Stimulated activated CD4-positive, alpha-beta T cell treated with anti-CD3 and anti-CD28 coated beads, Interleukin-4, amount 100 ng/mL, for 1 hour (primary cell): ENCODE data around the gene CDH1.
"Not testable (repeated sequence)": the region's sequence is repeated elsewhere in the genome, so short reads cannot be mapped to it uniquely, and the experiment has no call there.

ENCODE experiments used
- DNase-seq: peaks from one replicate; pipeline ENCODE4 v3.0.0-alpha.2; 2020

Gene CDH1

GRCh38 chr16:68737046-68737729, at the start of gene CDH1:
TSS of gene CDH1 (plus strand) at chr16:68737292. CDS start at chr16:68737416, 124 bp downstream.
- DNase-seq = peak; percentile 25

GRCh38 chr16:68689921-68690320, 47.2 kb upstream of the CDH1 start:
- DNase-seq = no peak

GRCh38 chr16:68695575-68695974, 41.5 kb upstream of the CDH1 start:
- DNase-seq = no peak

GRCh38 chr16:68696514-68696913, 40.6 kb upstream of the CDH1 start:
- no peak for DNase-seq

- no peak for DNase-seq
Observed at GRCh38 chr16:68698091-68698490, 39.0 kb upstream of the CDH1 start.

- no peak for DNase-seq
Observed at GRCh38 chr16:68700120-68700519, 37.0 kb upstream of the CDH1 start.

- DNase-seq = no peak
Observed at GRCh38 chr16:68700831-68701230, 36.3 kb upstream of the CDH1 start.

GRCh38 chr16:68704232-68704867, 32.7 kb upstream of the CDH1 start:
- DNase-seq = peak; percentile 68

- no peak for DNase-seq
Observed at GRCh38 chr16:68707340-68708152, 29.5 kb upstream of the CDH1 start.

GRCh38 chr16:68710211-68710610, 26.9 kb upstream of the CDH1 start:
- no peak for DNase-seq

GRCh38 chr16:68711421-68712139, 25.5 kb upstream of the CDH1 start:
- DNase-seq = peak; percentile 8

- DNase-seq = no peak
Observed at GRCh38 chr16:68713361-68713760, 23.7 kb upstream of the CDH1 start.

GRCh38 chr16:68715471-68715870, 21.6 kb upstream of the CDH1 start:
- no peak for DNase-seq

- not testable (repeated sequence) for DNase-seq
Observed at GRCh38 chr16:68716516-68716915, 20.6 kb upstream of the CDH1 start.

GRCh38 chr16:68717684-68718083, 19.4 kb upstream of the CDH1 start:
- no peak for DNase-seq

- DNase-seq = no peak
Observed at GRCh38 chr16:68718590-68718989, 18.5 kb upstream of the CDH1 start.

- peak; percentile 13 for DNase-seq
Observed at GRCh38 chr16:68719993-68720489, 17.1 kb upstream of the CDH1 start.

GRCh38 chr16:68722119-68723024, 14.7 kb upstream of the CDH1 start:
- no peak for DNase-seq

- no peak for DNase-seq
Observed at GRCh38 chr16:68724797-68725196, 12.3 kb upstream of the CDH1 start.

- no peak for DNase-seq
Observed at GRCh38 chr16:68728523-68728922, 8.6 kb upstream of the CDH1 start.

- DNase-seq = no peak
Observed at GRCh38 chr16:68731637-68732036, 5.5 kb upstream of the CDH1 start.
